Breast epithelium (tissue), 4 donors: ENCODE data around the gene P2RX2. TPM values are rescaled to one million over a fixed set of nuclear protein-coding genes. Genes with fewer than 3 reads are reported as not detected.

Experiments
- DNase-seq, 2 donors: peaks; one replicate each; pipeline ENCODE4 v3.0.0-alpha.2; 2019; ENCODE audit warnings: low spot score in 2 of 2
- H3K27ac ChIP-seq, 2 donors: fragments of 200-600 bp; sonication (generic) in 1 of 2; one replicate each; pipeline ENCODE4 v1.5.1; 2016 to 2019; ENCODE audit warnings: mild to moderate bottlenecking in 1 of 2
- H3K27me3 ChIP-seq, 2 donors: fragments of 200-600 bp; sonication (generic) in 1 of 2; one replicate each; pipeline versions ENCODE4 v1.5.1 to v1.6.0; 2017 to 2019; ENCODE audit warnings: control low read depth in 1 of 2, mild to moderate bottlenecking in 1 of 2
- H3K36me3 ChIP-seq: fragments of 200-600 bp; one replicate; pipeline ENCODE4 v1.5.1; 2019
- H3K4me1 ChIP-seq, 2 donors: fragments of 200-600 bp; sonication (generic); one replicate each; pipeline ENCODE4 v1.5.1; 2016 to 2019; ENCODE audit warnings: control low read depth in 1 of 2
- H3K4me3 ChIP-seq, 3 donors: fragments of 200-600 bp; sonication (generic); 1 replicate in 2 of 3; 2 replicates in 1 of 3; pipeline ENCODE4 v1.5.1; 2016 to 2019; ENCODE audit warnings: mild to moderate bottlenecking in 3 of 3, moderate library complexity in 2 of 3
- H3K9me3 ChIP-seq, 2 donors: fragments of 200-600 bp; sonication (generic) in 1 of 2; one replicate each; pipeline ENCODE4 v1.5.1; 2016 to 2019; ENCODE audit warnings: control low read depth in 1 of 2
- POLR2A ChIP-seq: fragments of 450-650 bp; IDR thresholded peaks from one replicate; pipeline ENCODE4 v1.6.1; 2016; ENCODE audit warnings: antibody characterized with exemption, mild to moderate bottlenecking, moderate library complexity
- POLR2AphosphoS5 ChIP-seq, 3 donors: sonication (generic); formaldehyde crosslinking; IDR thresholded peaks; one replicate each; pipeline ENCODE4 v1.6.1; 2017; ENCODE audit warnings: antibody characterized with exemption in 3 of 3
- intact Hi-C: fragments of 100-400 bp; cut with DNase I; formaldehyde crosslinking; loops from one replicate; pipeline ENCODE4 v1.15.1; 2023; ENCODE audit warnings: low total_unique reads
- total RNA-seq, 3 donors: library from RNA; depleted of rRNA; stranded (reverse); fragments of >200 nt; gene quantifications; one replicate each; pipeline ENCODE4 v1.1.0, GENCODE V29; 2016
- TF ChIP-seq, protein P1 (sequence below), 3 donors: fragments of 450-650 bp; IDR thresholded peaks; one replicate each; pipeline ENCODE4 v1.5.1; 2016 to 2017; ENCODE audit warnings: antibody characterized with exemption in 3 of 3, mild to moderate bottlenecking in 3 of 3, moderate library complexity in 3 of 3

Gene P2RX2
- total RNA-seq, 3 donors from 2014 or later = 0.29 to 0.48 TPM; not detected in 1

DNA sequence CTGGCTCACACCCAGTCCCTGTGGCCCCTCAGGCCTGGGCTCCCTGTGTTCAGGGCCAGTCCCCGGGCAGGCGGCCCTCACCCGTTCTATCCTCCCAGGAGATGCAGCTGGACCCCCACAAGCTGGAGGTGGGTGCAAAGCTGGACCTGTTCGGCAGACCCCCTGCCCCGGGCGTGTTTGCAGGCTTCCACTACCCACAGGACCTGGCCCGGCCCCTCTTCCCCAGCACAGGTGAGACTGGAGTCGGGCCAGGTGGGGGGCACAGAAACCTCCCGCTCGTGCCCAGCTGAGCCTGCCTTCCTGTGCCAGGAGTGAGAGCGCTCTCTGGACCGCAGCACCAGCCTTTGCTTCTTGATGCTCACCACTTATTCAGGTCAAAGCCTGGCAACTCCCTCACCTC is 41.9 kb upstream of the P2RX2 start:
- Histone ChIP-seq H3K4me3 (no peak overlapping the region), H3K9me3 (no peaks in the 10 kb centered on the region), H3K4me1 (no peaks in the 10 kb centered on the region), H3K27me3 (no peaks in the 10 kb centered on the region), H3K36me3 (peaks cover 10% of the 10 kb centered on the region), H3K27ac (no peak overlapping the region)
- intact Hi-C loops = no loop called here
- TF ChIP-seq POLR2AphosphoS5 (IDR thresholded peaks at IDR 0.05) (no peak), POLR2A (no peak)
- TF ChIP-seq, protein P1, sequence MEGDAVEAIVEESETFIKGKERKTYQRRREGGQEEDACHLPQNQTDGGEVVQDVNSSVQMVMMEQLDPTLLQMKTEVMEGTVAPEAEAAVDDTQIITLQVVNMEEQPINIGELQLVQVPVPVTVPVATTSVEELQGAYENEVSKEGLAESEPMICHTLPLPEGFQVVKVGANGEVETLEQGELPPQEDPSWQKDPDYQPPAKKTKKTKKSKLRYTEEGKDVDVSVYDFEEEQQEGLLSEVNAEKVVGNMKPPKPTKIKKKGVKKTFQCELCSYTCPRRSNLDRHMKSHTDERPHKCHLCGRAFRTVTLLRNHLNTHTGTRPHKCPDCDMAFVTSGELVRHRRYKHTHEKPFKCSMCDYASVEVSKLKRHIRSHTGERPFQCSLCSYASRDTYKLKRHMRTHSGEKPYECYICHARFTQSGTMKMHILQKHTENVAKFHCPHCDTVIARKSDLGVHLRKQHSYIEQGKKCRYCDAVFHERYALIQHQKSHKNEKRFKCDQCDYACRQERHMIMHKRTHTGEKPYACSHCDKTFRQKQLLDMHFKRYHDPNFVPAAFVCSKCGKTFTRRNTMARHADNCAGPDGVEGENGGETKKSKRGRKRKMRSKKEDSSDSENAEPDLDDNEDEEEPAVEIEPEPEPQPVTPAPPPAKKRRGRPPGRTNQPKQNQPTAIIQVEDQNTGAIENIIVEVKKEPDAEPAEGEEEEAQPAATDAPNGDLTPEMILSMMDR (IDR thresholded peaks at IDR 0.05) = no peak
- DNase-seq = no peak

DNA sequence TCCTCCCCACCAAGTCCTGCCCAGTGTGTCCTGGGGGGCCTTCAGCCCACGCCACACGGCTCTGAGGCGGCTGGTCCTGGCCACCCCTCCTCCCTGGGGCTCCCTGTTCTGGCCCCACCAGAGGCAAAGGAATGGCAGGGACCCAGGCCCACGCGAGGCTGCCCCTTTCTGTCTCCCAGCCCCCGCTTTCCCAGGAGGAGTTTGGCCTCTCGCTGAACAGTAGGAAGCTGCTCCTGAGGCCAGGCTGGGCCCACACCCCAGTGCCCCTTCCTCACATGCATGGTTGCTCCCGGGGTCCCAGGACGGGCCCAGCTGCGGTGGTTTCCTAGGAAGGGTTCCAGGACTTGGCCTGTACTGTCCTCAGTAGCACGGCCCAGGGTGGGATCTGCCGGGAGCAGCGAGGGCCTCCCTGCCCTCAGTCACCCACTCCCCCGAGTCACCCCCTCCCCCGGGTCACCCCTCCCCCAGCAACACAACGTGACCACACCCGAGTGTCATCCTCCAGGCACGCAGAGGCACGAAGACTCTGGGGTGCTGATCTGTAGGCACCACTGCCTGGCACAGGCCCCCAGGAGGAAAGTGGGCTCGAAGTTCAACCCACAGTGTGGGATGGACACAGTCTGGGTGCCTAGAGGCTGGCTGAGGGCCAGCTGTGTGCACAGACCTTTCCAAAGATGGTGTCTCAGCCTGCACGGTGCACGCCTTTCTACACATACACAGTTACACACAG is 41.2 kb upstream of the P2RX2 start:
- Histone ChIP-seq H3K9me3 (no peaks in the 10 kb centered on the region), H3K4me3 (no peak overlapping the region), H3K4me1 (no peaks in the 10 kb centered on the region), H3K27ac (no peak overlapping the region), H3K27me3 (no peaks in the 10 kb centered on the region), H3K36me3 (peaks cover 10% of the 10 kb centered on the region)
- DNase-seq = no peak
- intact Hi-C loops = no loop called here
- TF ChIP-seq POLR2A (no peak), POLR2AphosphoS5 (IDR thresholded peaks at IDR 0.05) (no peak)
- TF ChIP-seq, protein P1 (IDR thresholded peaks at IDR 0.05) = no peak

DNA sequence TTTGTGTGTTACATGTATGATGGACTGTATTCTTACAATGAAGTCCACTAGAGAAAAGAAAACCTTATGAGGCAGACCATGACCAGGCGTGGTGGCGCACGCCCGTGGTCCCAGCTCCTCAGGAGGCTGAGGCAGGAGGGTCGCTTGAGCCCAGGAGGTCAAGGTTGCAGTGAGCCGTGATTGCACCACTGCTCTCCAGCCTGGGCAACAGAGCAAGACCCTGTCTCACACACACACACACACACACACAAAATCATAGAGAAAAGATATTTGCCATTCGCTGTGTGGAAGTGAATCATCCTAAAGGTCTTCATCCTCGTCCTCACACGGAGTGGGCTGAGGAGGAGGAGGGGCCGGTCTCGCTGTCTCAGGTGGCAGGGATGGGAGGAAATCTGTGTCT is 40.5 kb upstream of the P2RX2 start:
- Histone ChIP-seq H3K4me3 (no peak overlapping the region), H3K27ac (no peak overlapping the region), H3K9me3 (no peaks in the 10 kb centered on the region), H3K36me3 (peaks cover 10% of the 10 kb centered on the region), H3K27me3 (no peaks in the 10 kb centered on the region), H3K4me1 (no peaks in the 10 kb centered on the region)
- TF ChIP-seq, protein P1 (IDR thresholded peaks at IDR 0.05) = no peak
- no peak for TF ChIP-seq POLR2AphosphoS5 (IDR thresholded peaks at IDR 0.05)
- TF ChIP-seq POLR2A = no peak
- no peak for DNase-seq
- intact Hi-C loops = no loop called here

DNA sequence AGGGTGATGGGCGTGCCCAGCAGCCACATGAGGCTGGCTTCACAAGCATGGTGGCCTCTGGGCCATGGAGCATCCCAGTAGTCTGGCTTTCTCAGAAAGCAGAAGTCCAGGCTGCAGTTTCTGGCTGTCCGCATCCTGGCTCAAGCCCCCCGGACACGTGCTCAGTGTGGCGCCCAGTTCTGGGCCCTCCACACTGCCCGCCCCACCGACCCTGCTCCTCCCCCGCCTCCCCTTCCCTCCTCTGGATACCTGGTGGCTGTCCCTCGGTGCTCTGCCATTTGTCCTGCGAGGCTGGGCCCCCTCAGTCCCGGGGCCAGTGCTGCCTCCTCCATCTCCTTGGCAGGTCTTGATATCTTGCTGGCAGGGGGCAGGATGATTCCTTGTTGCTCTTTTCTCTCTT is 39.8 kb upstream of the P2RX2 start:
- Histone ChIP-seq H3K27ac (no peak overlapping the region), H3K27me3 (no peaks in the 10 kb centered on the region), H3K4me3 (no peak overlapping the region), H3K36me3 (peaks cover 10% of the 10 kb centered on the region), H3K9me3 (no peaks in the 10 kb centered on the region), H3K4me1 (no peaks in the 10 kb centered on the region)
- intact Hi-C loops = no loop called here
- no peak for DNase-seq
- TF ChIP-seq POLR2A = no peak
- TF ChIP-seq POLR2AphosphoS5 (IDR thresholded peaks at IDR 0.05) = no peak
- TF ChIP-seq, protein P1 (IDR thresholded peaks at IDR 0.05) = no peak

DNA sequence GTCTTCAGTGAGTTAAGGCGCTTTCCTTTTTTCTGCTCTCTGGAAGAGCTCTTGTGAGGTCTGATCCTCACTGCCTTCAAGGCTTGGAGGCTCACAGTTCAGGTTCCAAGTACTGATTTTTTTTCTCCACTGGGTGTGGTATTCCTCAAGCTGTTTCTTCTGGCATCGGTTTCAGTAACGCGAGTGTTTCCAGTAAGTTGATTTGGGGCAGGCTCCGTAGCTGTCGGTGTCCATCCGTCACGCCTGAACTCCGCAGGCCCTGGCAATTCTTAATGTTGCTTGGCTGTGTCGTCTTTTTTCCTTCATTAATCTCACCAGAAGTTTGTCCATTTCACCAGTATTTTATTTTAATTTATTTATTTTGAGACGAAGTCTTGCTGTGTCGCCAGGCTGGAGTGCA is 38.8 kb upstream of the P2RX2 start:
- TF ChIP-seq, protein P1 (IDR thresholded peaks at IDR 0.05) = no peak
- TF ChIP-seq POLR2AphosphoS5 (IDR thresholded peaks at IDR 0.05) = no peak
- no peak for TF ChIP-seq POLR2A
- no peak for DNase-seq
- no peak overlapping the region for H3K4me3 ChIP-seq
- H3K36me3 ChIP-seq = peaks cover 2% of the 10 kb centered on the region
- H3K9me3 ChIP-seq = no peaks in the 10 kb centered on the region
- intact Hi-C loops = no loop called here
- no peaks in the 10 kb centered on the region for H3K27me3 ChIP-seq
- no peak overlapping the region for H3K27ac ChIP-seq
- no peaks in the 10 kb centered on the region for H3K4me1 ChIP-seq
